Endothelial cell of coronary artery (primary cell): Measurements from ENCODE around the gene F11R. TPM values are rescaled to one million over a fixed set of nuclear protein-coding genes. Genes with fewer than 3 reads are reported as not detected.

Experiments used
- total RNA-seq: library from RNA; depleted of rRNA; stranded (reverse); fragments of >200 nt; gene quantifications from 2 replicates; pipeline ENCODE4 v1.2.3, GENCODE V29; 2014

F11R gene
- 143 and 151 TPM in 2 replicates for total RNA-seq

GRCh38 chr1:161020509-161021164, at the start of gene F11R:
Gene F11R (minus strand): TSS chr1:161021152. CDS start chr1:161021073, 79 bp downstream.

GRCh38 chr1:161069731-161070270, 48.8 kb upstream of the F11R start, which contains the start of gene ARHGAP30:
Gene ARHGAP30 (minus strand): TSS chr1:161069891. CDS start chr1:161069624, 267 bp downstream.

GRCh38 chr1:161045736-161046604, 25.0 kb upstream of the F11R start, which contains the start of gene USF1:
Gene USF1 (minus strand): TSS chr1:161045977. CDS start chr1:161043275, 2,702 bp downstream.

GRCh38 chr1:161038523-161039153, 17.7 kb upstream of the F11R start, which contains the start of gene TSTD1:
Gene TSTD1 (minus strand): TSS chr1:161038964. CDS start chr1:161038889, 75 bp downstream.

GRCh38 chr1:160954158-160955104, 66.5 kb downstream of the F11R start, which contains the start of gene ITLN2:
Gene ITLN2 (minus strand): TSS chr1:160954809. CDS start chr1:160954741, 68 bp downstream.

Other genes starting within 250 kb of the F11R start
- not detected in 2 replicates for gene LY9, start 225.0 kb downstream of the F11R start, total RNA-seq
- gene CD244, start 158.3 kb downstream of the F11R start, total RNA-seq: 0.09 TPM in 1 of 2 replicates, not detected in the other
- gene ITLN1, start 136.0 kb downstream of the F11R start, total RNA-seq: 0.27 and 0.38 TPM in 2 replicates
- gene ITLN2, start 66.3 kb downstream of the F11R start, total RNA-seq: 0.18 and 1.3 TPM in 2 replicates
- 8.9 and 22.9 TPM in 2 replicates for gene TSTD1, start 17.8 kb upstream of the F11R start, total RNA-seq
- gene USF1, start 24.8 kb upstream of the F11R start, total RNA-seq: 87.5 and 122 TPM in 2 replicates
- under 0.01 TPM in 1 of 2 replicates, not detected in the other for gene ARHGAP30, start 48.7 kb upstream of the F11R start, total RNA-seq
- 0.18 and 0.19 TPM in 2 replicates for gene NECTIN4, start 68.4 kb upstream of the F11R start, total RNA-seq
- gene KLHDC9, start 77.2 kb upstream of the F11R start, total RNA-seq: 0.66 and 1.1 TPM in 2 replicates
- 65.2 and 79.2 TPM in 2 replicates for gene PFDN2, start 96.9 kb upstream of the F11R start, total RNA-seq
- 10.1 and 13.4 TPM in 2 replicates for gene NIT1, start 97.0 kb upstream of the F11R start, total RNA-seq
- gene DEDD, start 111.5 kb upstream of the F11R start, total RNA-seq: 26.6 and 30.6 TPM in 2 replicates
- 124 and 137 TPM in 2 replicates for gene UFC1, start 132.8 kb upstream of the F11R start, total RNA-seq
- gene USP21, start 138.3 kb upstream of the F11R start, total RNA-seq: 4.0 and 5.6 TPM in 2 replicates
- 12.1 and 16.0 TPM in 2 replicates for gene PPOX, start 145.3 kb upstream of the F11R start, total RNA-seq
- 19.1 and 21.3 TPM in 2 replicates for gene B4GALT3, start 156.4 kb upstream of the F11R start, total RNA-seq
- gene ADAMTS4, start 177.9 kb upstream of the F11R start, total RNA-seq: 13.9 and 58.5 TPM in 2 replicates
- gene NDUFS2, start 181.2 kb upstream of the F11R start, total RNA-seq: 174 and 182 TPM in 2 replicates
- gene FCER1G, start 194.1 kb upstream of the F11R start, total RNA-seq: 0.36 and 0.47 TPM in 2 replicates
- not detected in 2 replicates for gene APOA2, start 202.5 kb upstream of the F11R start, total RNA-seq
- 16.8 and 17.5 TPM in 2 replicates for gene TOMM40L, start 204.9 kb upstream of the F11R start, total RNA-seq
- not detected in 2 replicates for gene NR1I3, start 217.1 kb upstream of the F11R start, total RNA-seq
- not detected in 2 replicates for gene PCP4L1, start 237.6 kb upstream of the F11R start, total RNA-seq